HFF-Myc (cell line): ENCODE measurements around the gene LYRM4.

Experiments
- DNase-seq: peaks from one replicate; pipeline ENCODE4 v3.0.0-alpha.2; 2011; ENCODE audit warnings: low read depth; ENCODE audit errors: extremely low read depth
- H3K4me3 ChIP-seq: replicated peaks from 2 replicates; pipeline ENCODE4 v1.5.1; 2011; ENCODE audit warnings: low read depth, mild to moderate bottlenecking, control low read depth, low read length
- TF ChIP-seq, protein P1 (sequence below): IDR thresholded peaks from 2 replicates; pipeline ENCODE4 v1.5.1; 2012; ENCODE audit warnings: mild to moderate bottlenecking, low read depth, low read length, control low read depth; ENCODE audit errors: missing control alignments

LYRM4 gene

GRCh38 chr6:5290500-5290899 lies 29.8 kb upstream of the LYRM4 start:
- TF ChIP-seq, protein P1, sequence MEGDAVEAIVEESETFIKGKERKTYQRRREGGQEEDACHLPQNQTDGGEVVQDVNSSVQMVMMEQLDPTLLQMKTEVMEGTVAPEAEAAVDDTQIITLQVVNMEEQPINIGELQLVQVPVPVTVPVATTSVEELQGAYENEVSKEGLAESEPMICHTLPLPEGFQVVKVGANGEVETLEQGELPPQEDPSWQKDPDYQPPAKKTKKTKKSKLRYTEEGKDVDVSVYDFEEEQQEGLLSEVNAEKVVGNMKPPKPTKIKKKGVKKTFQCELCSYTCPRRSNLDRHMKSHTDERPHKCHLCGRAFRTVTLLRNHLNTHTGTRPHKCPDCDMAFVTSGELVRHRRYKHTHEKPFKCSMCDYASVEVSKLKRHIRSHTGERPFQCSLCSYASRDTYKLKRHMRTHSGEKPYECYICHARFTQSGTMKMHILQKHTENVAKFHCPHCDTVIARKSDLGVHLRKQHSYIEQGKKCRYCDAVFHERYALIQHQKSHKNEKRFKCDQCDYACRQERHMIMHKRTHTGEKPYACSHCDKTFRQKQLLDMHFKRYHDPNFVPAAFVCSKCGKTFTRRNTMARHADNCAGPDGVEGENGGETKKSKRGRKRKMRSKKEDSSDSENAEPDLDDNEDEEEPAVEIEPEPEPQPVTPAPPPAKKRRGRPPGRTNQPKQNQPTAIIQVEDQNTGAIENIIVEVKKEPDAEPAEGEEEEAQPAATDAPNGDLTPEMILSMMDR: no peak
- no peak overlapping the region for H3K4me3 ChIP-seq
- DNase-seq: no peak

- TF ChIP-seq, protein P1: no peak
- H3K4me3 ChIP-seq: no peak overlapping the region
- DNase-seq: no peak
Measured at GRCh38 chr6:5290097-5290496, 29.3 kb upstream of the LYRM4 start.

GRCh38 chr6:5287966-5288297 lies 27.2 kb upstream of the LYRM4 start:
- no peak overlapping the region for H3K4me3 ChIP-seq
- DNase-seq: no peak
- TF ChIP-seq, protein P1: no peak

GRCh38 chr6:5287205-5287965 lies 26.6 kb upstream of the LYRM4 start:
- peak; percentile 57 for DNase-seq
- TF ChIP-seq, protein P1: no peak
- H3K4me3 ChIP-seq: no peak overlapping the region

DNA sequence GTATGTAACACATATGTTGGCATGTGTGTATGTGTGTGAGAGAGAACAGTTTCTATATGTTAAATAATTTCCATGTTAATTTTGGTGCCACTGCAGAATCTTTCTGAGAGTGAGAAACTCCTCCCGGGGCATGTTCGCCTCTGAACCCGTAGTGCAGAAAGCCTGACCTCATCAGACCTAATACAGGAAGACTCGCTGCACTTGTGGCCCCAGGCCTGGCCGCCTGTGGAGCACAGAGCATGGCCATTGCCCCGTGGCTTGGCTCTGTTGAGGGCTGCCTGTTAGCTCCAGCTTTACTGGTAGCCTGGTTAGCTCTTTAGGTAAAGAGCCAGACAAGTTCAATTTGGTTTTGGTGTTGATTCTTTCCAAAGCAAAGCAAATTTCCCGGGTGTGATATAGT lies 26.0 kb upstream of the LYRM4 start:
- TF ChIP-seq, protein P1: no peak
- no peak for DNase-seq

GRCh38 chr6:5285526-5285925 lies 24.8 kb upstream of the LYRM4 start:
- H3K4me3 ChIP-seq: no peak overlapping the region
- DNase-seq: no peak
- TF ChIP-seq, protein P1: no peak

More for the DNA sequence above, 26.0 kb upstream of the LYRM4 start:
- no peak overlapping the region for H3K4me3 ChIP-seq

GRCh38 chr6:5285081-5285480 lies 24.3 kb upstream of the LYRM4 start:
- DNase-seq: no peak
- TF ChIP-seq, protein P1: no peak
- no peak overlapping the region for H3K4me3 ChIP-seq
